Amygdala (tissue), 56 donors: ENCODE measurements around the gene LGALS8.
"Not testable (repeated sequence)": the region's sequence is repeated elsewhere in the genome, so short reads cannot be mapped to it uniquely, and the experiment has no call there.

Source experiments
- DNase-seq, 56 donors: peaks; one replicate each; lab custom pipeline; 2025; lab: John Stamatoyannopoulos, UW

LGALS8 gene

DNA sequence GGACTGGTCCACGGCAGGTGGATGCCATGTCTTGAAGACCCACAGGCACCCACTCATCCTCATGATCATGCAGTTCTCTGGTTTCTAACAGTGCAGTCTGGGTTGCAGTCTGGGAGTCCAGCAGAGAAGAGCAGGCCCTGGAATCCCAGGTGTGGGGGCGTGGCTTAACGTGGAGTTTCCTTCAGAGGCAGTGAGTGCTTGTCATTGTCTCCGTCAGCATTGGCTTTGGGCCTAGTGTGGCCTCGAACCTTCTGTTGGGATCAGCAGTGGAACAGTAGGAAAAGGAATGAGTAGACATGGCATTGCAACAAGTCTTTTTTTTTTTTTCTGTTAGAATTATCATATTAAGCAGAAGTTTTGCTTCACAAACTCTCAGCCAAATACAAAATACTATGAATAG, 12.8 kb downstream of the LGALS8 start:
- DNase-seq, result no peak

DNA sequence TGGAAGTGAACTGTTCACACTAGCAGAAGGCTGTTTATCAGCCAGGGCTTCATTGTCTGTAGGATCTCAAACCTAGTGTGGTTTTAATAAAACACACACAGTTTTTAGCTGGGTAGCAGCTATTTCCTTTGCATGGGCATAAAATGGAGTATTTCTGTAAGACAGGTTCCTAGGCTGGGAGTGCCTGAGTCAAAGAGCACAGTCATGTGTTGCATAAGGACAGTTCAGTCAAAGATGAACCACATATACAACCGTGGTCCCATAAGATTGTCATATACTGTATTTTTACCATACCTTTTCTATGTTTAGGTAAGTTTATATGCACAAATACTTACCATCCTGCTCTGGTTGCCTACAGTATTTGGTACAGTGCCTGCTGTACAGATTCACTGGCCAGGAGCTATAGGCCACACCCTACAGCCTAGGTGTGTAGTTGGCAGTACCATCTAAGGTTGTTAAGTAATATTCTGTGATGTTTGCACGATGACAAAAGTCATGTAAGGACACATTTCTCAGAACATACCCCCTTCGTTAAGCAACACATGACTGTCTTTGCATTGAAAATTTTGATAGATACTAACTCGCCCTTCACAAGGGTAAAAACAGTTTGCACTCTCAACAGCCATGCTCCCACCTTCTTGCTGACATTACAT, 17.2 kb downstream of the LGALS8 start:
- no peak for DNase-seq

DNA sequence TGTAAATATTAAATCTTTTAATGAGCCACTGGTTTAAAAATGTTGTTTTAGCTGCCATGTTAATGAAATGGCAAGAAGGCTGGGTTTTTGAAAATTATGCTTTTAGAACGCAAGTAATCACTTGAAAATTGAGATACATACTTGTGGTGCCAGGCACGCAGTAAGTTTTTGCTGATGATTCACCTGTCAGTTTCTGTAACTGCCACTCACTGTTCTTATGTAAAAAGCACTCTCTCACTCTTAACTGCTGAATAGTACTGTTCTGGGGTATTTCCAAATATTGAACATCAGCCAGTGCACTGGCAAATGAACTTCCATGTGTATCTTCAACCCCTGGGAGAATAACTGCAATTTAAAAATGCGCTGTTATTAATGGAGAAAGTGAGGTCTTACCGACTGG, 17.9 kb downstream of the LGALS8 start:
- no peak for DNase-seq

DNA sequence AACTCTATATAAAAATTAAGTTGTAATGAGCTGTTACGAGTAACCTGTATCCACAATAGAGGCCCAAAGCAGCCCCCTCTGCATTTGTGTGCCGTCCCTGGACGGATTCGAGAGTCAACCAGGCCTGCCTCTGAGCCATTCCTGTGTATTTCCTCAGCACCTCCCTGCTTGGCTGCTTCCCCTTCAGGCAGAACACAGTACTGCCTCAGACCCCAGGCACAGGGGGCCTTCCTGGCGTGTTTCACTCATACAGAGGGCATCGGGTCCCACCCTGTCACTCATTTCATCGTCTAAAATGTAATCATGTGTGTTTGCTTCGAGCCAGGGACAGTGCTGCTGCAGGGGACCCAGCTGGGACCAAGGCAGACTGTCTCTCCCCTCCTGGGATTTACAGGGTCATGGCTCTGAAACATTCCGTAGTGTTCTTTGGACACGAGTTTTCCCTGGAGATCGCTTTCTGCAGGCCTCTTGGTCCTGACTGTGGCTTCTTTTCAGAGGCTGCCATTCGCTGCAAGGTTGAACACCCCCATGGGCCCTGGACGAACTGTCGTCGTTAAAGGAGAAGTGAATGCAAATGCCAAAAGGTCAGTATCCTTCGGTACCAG, 19.4 kb downstream of the LGALS8 start:
- no peak for DNase-seq

DNA sequence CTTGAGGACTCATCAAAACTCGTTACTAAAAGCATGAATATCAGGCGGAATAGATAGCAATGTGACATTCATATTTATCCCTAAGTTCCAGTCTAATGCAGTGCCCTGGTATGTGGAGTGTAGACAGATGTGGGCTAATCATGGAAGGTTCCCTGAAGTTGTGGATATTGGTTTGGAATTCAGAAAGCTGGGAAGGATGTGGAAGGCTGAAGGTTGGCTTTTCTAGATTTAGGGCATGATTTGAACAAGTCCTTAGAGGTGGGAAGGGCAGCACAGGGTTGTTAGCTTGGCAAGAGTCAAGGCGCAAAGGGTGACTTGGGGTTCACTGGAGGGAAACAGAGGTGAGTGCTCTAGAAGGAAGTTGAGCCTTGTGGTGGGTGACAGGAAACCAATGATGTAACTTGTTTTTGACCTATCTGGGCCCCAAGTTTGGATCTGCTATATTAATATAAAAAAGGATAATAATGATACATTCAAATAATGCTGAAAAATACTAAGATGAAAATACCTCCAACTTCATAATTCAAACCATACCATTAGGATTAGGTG, 21.9 kb downstream of the LGALS8 start:
- DNase-seq, result no peak

GRCh38 chr1:236548452-236548851, 24.7 kb downstream of the LGALS8 start:
- DNase-seq, result no peak

DNA sequence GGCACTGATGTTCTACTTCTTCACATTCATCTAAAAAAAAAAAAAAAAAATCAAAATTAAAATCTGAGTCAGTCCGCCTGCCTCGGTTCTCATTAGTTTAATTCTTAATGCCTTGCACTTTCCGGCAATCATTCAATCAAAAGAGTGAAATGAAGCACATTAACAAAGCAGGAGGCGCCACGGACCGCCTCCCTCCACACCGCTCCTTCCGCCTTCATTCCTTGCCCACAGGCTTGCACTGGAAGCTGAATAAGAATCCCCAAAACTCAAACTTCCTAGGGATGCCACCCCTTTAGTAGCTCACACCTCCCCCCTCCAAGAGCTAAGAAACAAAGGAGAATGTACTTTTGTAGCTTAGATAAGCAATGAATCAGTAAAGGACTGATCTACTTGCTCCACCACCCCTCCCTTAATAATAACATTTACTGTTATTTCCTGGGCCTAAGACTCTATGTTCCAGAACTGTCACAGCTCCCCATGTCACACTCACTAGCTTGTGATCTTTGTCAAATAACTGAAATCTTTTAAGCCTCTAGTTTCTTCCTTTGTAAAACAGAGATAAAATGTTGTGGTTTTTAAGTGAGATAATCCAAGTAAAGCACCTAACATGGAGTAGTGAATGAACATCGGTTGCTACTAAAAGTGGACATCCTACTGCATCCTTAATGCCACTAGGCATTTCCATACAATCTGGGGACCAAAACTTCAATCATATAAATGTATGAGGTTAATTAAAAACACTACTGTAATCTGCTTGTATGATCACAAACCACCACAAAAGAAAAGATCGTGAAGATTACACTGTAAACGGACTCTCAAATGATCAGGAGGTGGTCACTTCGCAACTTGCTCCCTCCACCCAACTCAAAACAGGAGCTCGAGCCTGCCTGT, 27.4 kb downstream of the LGALS8 start:
- DNase-seq, result no peak

DNA sequence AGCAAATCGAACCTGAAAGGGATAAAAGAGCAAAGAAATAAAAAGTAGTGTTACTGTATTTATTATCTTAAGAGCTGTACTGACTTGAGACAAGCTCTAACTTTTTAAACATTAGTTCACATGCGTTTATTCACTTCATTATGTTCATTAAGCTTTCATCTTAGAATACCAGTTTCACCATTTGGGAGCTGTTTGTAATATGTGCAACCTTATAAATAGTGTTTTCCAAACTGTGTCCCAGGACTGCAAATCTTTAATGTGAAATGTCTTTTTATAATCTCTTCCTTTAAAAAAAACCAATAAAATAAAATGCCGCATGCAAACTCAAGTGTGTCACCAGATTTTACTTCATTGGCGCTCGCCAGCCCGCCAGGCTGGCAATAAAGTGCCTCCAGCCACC, 28.3 kb downstream of the LGALS8 start:
- no peak for DNase-seq

DNA sequence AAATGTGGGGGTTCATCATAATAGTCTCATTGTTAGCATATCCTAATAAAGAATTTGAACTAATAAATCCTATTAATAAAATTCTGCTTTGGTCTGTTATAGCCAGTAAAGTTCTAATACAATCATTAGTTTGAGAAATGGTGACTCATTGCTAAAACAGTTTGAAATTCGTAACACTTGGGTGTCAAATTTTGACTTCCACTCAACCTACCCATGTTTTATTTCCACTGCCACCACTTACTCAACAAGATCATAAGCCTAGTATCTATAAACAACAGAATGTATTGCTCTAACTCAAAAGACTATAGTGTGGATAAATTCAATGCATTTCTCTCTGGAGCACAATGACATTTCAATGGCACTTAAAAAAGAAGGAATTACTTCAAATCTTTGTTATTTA, 29.1 kb downstream of the LGALS8 start:
- no peak for DNase-seq

DNA sequence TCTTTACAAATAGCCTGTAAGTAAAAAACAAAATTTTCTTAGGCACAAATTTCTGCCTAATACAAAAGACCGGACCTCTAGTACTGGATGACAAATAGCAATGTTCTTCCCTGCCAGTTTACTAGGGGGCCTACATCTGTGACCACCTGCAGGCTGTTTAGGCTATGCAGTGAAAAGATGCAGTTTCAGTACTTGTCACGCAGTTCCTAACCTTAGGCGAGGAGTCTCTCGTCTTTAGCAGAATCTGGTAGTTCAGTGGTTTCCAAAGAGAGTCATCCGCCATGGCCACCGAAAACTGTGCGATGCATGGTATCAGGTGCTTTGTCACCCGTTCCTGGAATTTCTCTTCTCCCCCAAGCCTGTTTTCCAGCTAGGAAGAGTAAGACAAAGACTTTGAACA, 29.6 kb downstream of the LGALS8 start:
- DNase-seq, result no peak

DNA sequence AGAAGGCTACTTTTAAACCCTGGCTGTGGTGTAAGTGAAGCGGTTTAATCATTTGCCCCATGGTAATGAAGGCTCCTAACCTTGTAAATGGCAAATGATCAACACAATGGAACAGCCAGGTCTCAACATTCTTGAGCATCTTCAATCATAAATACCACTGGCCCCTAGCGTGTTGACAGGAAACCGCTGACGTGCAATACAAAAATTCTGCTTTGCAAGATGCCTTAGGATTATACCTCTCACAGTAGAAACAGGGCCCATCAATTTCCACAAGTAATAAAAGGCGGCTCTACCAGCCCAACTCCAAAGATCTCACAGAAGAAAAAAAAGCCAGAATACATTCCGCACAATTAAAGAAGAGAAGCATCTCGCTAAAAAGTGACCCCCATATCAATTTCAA, 32.8 kb downstream of the LGALS8 start:
- DNase-seq, result no peak

GRCh38 chr1:236558081-236558480, 34.3 kb downstream of the LGALS8 start:
- no peak for DNase-seq

DNA sequence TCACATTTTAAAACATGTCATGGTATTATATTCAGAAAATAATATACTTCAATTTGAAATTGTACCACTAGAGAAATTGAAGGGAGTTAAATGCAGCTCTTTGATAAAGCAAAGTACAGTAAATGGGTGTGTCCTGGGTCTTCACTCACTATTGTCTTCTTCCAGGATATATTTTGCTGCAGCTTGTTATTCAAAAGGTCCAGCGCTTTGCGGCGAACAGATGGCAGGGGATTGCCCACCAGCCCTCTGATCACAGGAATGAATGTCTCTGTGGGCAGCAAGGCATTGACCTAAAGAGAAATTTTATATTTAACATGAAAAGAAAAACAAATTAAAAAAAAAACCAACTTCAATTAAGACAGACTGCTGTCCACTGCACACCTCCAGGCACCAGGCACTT, 35.1 kb downstream of the LGALS8 start:
- no peak for DNase-seq

GRCh38 chr1:236560213-236560771, 36.5 kb downstream of the LGALS8 start:
- DNase-seq, result no peak

DNA sequence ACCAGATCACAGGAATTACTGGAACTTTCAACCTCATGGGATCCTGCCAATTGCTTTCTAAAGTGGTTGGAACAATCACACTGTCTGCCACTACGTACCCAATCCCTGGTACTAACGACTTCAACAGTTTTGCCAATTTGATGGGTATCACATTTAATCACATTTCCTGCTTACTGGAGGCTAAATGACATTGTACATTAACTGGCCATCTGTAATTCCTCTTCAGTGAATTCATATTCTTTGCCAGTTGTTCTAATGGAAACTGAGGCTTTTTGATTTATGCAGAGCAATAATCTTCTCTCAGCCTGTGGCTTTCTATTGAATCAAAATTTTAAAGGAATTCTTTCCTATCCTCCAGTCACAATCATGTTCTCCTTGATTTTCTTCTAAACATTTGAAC, 38.2 kb downstream of the LGALS8 start:
- DNase-seq, result no peak

- no peak for DNase-seq
These were observed 41.7 kb downstream of the LGALS8 start for GRCh38 chr1:236565530-236565929.

DNA sequence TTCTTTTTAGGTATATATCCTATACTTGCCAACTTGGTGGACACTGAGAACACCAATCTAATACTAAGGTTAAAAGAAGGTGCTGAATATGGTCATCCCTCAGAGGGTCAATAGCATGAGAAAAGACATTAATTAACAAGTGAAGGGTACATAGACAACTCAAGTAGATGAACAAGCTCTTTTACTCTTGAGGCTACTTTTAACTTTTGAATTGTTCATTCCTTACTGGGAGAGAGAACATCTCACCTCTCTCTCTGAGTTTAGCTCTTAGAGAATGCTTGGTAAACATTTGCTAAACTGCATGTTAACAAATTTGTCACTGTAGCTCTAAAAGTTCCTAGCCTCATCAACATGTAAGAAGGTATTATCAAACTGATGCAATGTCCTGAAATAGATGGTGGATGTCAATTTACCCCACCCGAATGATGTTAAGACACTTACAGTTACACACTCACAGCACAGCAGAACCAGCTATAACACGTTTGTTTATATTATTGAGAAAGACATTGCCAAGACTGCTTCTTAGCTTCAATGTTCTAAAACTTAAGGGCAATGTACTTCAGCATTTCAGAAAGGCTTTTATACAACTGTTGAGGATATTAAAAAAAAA, 44.6 kb downstream of the LGALS8 start:
- no peak for DNase-seq

GRCh38 chr1:236575523-236575922, 51.7 kb downstream of the LGALS8 start:
- DNase-seq, result no peak

DNA sequence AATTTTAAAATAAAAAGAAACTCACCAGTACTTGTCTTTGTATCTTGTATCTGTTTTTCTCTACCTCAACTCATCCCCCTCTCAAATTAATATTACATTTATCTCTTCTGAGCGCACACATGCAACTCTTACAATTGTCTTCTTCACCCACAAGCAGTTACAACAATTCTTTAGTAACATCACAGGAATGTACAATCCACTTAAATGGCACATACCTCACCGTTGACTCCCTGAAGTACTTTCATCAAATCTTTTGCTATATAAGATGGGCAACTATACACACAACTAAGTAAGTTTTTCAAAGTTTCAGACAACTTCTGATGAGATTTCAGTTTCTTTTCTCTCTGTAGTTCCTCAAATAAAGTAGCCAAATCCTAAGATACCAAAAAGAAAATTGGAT, 52.2 kb downstream of the LGALS8 start:
- DNase-seq, result no peak

- not testable (repeated sequence) for DNase-seq
These were observed 53.3 kb downstream of the LGALS8 start for GRCh38 chr1:236577041-236577440.

GRCh38 chr1:236578661-236579060, 54.9 kb downstream of the LGALS8 start:
- no peak for DNase-seq
